ENCODE results near the gene CD37.
"Not testable (repeated sequence)": the region's sequence is repeated elsewhere in the genome, so short reads cannot be mapped to it uniquely, and the experiment has no call there.

The CD37 gene, protein sequence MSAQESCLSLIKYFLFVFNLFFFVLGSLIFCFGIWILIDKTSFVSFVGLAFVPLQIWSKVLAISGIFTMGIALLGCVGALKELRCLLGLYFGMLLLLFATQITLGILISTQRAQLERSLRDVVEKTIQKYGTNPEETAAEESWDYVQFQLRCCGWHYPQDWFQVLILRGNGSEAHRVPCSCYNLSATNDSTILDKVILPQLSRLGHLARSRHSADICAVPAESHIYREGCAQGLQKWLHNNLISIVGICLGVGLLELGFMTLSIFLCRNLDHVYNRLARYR

DNA sequence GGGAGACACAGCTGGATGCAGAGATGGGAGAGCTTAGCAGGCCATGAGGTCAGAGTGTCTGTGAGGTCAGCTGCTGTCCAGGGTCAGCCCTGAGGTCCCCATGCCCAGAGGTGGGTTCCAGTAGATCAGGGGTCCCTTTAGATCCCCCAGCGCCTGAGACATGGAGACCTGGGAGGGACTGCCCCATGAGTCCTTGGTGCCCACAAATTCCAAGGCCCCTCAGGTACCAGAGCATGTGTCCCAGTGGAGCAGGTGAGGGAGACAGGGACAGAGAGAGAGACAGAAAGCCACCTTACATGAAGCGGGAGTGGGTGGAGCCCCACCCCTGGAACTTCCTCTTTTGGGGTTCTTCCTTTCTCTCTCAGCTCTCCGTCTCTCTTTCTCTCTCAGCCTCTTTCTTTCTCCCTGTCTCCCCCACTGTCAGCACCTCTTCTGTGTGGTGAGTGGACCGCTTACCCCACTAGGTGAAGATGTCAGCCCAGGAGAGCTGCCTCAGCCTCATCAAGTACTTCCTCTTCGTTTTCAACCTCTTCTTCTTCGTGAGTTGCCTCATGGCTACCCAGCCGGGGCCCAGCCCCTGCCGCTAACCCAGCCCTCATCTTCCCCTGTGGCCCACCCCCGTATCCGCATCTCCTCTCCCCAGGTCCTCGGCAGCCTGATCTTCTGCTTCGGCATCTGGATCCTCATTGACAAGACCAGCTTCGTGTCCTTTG, at the start of gene CD37:
TSS of gene CD37 (plus strand) at position 336 of the 713 bp plus-strand sequence. CDS start at position 471, 135 bp downstream.
- in situ Hi-C loops (cut with HindIII; ENCODE audit: low sequenced_read_pairs) = no loop called here

DNA sequence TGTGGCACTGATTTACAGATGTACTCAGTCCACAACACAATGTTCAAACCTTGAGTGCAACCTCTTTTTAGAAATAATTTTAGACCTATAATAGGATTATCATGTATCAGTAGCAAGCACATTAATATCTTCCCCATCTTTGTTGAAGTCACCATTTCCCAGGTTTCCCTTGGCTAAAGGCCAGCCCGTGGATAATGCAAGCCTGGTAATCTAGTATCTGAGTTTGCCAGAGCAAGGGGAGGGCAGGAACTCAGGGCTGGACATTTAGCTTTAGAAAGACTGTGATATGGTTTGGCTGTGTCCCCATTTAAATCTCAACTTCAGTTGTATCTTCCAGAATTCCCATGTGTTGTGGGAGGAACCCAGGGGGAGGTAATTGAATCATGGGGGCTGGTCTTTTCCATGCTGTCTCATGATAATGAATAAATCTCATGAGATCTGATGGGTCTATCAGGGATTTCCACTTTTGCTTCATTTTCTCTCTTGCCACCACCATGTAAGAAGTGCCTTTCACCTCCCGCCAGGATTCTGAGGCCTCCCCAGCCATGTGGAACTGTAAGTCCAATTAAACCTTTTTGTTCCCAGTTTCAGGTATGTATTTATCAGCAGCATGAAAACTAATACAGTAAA, 48.0 kb upstream of the CD37 start:
- in situ Hi-C loops (cut with HindIII; ENCODE audit: low sequenced_read_pairs) = no loop called here

DNA sequence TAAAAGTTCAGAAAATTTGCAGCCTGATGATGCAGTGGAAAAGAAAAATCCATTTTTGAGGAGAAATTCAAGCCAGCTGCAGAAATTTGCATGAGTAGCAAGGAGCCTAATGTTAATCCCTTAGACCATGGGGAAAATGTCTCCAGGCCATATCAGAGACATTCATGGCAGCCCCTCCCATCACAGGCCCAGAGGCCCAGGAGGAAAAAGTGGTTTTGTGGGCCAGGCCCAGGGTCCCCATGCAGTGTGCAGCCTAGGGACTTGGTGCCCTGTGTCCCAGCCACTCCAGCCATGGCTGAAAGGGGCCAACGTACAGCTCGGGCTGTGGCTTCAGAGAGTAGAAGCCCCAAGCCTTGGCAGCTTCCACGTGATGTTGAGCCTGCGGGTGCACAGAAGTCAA, 47.0 kb upstream of the CD37 start:
- in situ Hi-C loops (cut with HindIII; ENCODE audit: low sequenced_read_pairs) = not testable (repeated sequence)

DNA sequence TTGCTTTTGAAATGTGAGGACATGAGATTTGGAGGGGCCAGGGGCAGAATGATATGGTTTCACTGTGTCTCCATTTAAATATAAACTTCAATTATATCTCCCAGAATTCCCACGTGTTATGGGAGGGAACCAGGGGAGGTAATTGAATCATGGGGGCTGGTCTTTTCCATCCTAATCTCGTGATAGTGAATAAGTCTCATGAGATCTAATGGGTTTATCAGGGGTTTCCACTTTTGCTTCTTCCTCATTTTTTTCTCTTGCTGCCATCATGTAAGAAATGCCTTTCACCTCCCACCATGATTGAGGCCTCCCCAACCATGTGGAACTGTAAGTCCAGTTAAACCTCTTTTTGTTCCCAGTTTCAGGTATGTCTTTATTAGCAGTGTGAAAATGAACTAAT, 45.9 kb upstream of the CD37 start:
- in situ Hi-C loops (cut with HindIII; ENCODE audit: low sequenced_read_pairs) = not testable (repeated sequence)

DNA sequence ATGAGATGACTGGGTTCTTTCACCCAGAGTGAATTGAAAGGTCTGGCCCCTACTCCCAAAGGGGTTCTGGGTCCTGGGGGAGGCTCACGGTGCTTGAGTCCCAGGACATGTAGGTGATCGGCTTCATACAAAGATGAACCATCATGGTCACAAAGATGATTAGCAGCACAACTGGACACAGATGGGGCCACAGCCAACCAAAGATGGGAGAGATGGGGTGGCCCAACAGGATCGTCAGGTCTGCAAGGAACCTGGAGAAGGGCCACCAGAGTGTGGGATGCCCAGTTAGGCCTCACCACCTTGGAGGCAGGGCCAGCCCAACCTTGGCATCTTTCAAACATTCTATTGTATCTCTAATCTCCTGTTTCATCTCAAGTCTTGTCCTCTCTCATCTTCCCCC, 44.7 kb upstream of the CD37 start:
- in situ Hi-C loops (cut with HindIII; ENCODE audit: low sequenced_read_pairs) = no loop called here

DNA sequence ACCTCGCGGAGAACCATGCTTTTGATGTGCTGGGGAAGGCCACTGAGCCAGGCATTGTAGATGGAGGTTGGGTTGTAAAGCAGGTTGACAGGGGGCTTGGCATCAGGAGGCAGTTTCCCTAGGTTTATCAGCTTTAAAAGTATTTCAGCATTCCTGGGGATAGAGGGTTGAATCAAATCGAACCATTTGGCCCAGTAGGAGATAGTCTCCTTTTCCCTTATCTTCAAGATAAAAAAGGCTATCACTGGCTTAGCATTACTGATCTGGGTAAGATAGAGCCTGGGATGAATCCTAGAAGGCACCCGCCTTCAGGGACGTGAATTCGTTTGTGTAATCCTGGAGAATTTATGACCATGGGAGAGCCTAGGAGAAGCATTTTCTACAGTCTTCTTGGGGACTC, 40.8 kb upstream of the CD37 start:
- in situ Hi-C loops (cut with HindIII; ENCODE audit: low sequenced_read_pairs) = no loop called here

DNA sequence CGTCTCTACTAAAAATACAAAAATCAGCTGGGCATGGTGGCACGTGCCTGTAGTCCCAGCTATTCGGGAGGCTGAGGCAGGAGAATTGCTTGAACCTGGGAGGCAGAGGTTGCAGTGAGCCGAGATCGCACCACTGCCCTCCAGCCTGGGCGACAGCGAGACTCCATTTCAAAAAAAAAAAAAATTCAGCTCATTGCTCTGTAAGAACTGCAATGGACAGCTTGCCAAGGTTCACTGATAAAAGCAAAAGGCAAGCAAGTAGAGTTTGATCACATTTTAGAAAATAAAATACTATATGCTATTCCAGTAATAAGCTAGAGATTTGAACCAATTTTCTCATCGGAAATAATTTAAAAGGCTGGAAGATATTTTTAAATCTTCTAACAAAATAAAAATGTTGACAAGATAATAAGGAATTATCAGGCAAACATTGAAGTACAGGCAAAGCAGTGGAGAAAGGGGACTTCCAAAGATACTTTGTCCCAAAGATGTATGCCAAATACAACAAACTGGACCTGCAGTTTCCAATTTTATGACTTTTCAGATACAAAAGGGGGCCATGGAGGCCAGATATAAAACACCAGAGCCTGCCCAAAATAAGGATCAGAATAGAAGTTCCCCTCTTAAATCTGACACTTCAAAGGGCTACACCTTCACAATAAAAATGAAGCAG, 39.9 kb upstream of the CD37 start:
- in situ Hi-C loops (cut with HindIII; ENCODE audit: low sequenced_read_pairs) = no loop called here

DNA sequence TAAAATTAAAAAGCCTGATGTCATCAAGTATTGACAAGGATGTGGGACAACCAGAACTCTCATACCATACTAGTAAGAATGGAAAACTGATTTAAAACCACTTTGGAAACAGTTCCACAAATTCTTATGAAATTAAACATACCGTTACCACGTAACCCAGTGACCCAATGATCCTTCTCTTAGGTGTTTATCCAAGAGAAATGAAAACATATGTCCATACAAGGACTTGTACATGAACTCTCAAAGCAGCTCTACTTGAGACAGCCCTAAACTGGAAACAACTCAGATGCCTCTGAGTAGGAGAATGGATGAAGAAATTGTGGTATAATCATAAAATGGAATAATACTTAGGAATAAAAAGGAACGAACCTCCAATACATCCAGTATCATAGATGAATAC, 37.8 kb upstream of the CD37 start:
- in situ Hi-C loops (cut with HindIII; ENCODE audit: low sequenced_read_pairs) = no loop called here

DNA sequence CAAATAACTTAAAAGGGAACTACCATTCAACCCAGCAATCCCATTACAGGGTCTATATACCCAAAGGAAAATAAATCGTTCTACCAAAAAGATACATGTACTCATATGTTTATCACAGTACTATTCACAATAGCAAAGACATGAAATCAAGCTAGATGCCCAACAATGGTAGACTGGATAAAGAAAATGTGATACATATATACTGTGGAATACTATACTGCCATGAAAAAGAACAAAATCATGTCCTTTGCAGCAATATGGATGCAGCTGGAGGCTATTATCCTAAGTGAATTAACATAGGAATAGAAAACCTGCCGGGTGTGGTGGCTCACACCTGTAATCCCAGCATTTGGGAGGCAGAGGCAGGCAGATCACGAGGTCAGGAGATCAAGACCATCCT, 36.6 kb upstream of the CD37 start:
- in situ Hi-C loops (cut with HindIII; ENCODE audit: low sequenced_read_pairs) = not testable (repeated sequence)

DNA sequence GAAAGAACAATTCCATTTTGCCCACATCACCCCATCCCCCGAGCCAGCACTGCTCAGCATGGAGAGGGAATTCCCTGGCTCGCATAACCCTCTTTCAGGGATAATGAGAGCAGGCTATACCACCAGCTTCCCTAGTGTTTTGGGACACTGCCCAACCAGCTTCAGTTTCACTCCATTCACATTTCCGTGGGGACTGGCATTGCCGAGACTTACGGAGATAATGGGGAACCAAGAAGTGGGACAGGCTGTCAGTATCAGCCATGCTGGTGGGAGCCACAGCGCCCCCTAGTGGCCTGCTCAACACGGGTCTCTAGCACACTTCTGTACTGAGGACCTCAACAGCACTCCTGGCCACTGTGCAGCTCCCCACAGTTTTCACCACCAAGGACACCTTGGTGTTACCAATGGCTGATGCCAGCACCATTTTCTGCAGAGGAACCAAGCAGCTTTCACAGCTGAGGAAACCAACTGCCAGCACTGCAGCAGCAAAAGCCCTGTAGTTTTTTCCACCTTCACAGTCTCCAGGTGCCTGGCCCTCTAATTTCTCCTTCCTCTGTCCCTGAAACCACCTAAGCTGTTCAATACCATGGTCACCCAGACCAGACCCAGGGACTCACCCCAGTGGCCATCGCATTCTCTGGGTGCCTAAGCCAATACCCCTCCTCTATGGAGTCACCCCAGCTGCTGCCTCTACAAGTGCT, 33.9 kb upstream of the CD37 start:
- in situ Hi-C loops (cut with HindIII; ENCODE audit: low sequenced_read_pairs) = no loop called here

DNA sequence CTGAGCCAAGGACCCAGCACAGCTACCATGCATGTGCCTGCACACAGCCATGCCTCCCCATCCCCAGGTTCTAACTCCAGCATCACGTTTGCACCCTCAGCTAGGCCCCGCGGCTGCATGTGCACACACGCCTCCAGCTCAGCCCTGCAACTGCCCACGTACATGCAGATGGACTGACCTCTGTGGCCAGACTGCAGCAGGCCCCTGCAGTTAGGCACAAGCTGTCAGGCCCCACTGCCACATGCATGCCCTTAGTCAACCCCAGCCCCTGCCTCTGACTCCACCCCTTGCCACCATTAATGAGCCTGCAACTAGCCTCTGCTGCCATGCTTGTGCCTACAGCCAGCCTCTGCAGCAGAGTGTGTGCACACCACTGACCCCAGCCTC, 33.3 kb upstream of the CD37 start:
- in situ Hi-C loops (cut with HindIII; ENCODE audit: low sequenced_read_pairs) = no loop called here

DNA sequence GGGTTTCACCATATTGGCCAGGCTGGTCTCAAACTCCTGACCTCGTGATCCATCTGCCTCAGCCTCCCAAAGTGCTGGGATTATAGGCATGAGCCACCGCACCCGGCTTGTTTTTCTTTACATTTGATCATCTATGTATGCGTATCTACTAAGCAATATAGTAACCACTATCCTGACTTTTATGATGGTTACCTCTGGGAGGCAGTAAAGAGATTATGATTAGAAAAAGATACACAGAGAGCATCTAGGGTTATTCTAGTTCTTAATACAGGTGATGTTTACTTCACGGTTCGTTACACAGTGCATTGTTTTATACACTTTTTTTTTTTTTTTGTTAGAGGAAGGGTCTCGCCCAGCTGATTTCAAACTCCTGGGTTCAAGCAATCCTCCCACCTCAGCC, 28.5 kb upstream of the CD37 start:
- in situ Hi-C loops (cut with HindIII; ENCODE audit: low sequenced_read_pairs) = not testable (repeated sequence)

DNA sequence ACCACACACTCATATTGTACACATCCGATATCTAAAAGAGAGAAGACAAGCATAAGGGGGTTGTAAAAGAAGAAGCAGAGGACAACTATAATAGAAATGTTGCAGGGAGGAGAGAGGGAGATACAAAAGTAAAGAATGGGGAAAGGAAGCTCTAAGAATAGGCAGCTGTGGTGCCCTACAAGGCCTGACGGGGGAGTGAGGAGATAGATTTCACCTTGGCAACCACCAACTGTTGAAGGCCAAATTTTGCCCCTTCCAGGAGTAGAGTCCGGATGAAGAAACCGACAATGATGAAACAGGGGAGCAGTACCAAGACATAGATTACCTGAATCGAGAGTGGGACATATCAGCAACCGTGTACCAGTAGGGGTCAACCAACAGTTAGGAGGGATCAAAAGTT, 26.1 kb upstream of the CD37 start:
- in situ Hi-C loops (cut with HindIII; ENCODE audit: low sequenced_read_pairs) = no loop called here

DNA sequence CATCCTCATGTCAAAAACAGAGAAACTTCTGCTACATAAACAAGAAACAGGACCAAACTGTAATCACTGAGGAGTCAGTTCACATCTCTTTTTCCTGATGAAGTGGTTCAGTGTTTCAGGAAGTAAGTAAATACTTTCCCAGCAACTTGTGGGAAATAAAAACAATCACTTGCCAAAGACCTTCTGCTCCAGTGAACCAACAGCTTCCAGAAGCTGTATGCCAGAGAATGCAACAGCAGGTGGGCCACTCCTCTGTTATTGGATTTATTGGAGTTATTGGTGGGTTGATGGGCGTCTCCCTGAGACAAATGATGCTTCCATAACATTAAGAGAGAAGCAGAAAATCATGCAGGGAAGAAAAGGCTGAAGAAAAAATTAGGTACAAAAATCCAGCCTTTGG, 20.1 kb upstream of the CD37 start:
- in situ Hi-C loops (cut with HindIII; ENCODE audit: low sequenced_read_pairs) = no loop called here

DNA sequence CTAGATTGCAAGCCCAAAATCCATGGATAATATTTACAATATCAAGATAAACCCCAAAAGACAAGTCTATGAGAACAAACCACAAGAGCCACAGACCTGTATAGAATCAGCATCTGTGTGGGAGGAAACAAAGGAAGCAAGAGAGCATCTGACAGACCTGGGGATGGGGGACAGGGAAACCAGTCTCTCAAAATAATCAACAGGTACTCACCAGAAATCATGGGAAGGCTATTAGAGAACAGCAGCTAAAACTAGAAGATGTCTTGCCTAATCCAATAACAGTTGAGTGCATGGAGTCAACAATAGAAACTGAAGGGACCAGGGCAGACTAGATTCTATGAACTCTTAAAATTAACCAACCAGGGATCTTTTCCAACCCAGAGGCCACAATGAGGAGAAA, 18.9 kb upstream of the CD37 start:
- in situ Hi-C loops (cut with HindIII; ENCODE audit: low sequenced_read_pairs) = no loop called here

DNA sequence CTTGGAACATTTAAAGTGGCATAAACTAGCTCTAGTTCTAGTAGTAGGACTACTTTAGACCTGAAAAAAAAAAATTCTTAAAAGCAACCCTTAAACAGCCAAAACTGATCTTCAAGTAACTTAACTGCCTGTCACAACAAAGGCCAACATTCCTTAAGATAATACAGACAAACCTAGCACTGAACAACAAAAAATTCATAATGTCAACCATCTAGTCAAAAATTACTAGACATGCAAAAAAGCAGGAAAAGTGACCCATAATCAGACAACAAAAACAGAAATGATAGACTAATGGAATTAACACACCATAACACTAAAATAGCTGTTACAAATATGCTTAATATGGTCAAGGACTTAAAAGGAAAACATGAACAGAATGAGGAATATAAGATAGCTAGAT, 16.9 kb upstream of the CD37 start:
- in situ Hi-C loops (cut with HindIII; ENCODE audit: low sequenced_read_pairs) = no loop called here

DNA sequence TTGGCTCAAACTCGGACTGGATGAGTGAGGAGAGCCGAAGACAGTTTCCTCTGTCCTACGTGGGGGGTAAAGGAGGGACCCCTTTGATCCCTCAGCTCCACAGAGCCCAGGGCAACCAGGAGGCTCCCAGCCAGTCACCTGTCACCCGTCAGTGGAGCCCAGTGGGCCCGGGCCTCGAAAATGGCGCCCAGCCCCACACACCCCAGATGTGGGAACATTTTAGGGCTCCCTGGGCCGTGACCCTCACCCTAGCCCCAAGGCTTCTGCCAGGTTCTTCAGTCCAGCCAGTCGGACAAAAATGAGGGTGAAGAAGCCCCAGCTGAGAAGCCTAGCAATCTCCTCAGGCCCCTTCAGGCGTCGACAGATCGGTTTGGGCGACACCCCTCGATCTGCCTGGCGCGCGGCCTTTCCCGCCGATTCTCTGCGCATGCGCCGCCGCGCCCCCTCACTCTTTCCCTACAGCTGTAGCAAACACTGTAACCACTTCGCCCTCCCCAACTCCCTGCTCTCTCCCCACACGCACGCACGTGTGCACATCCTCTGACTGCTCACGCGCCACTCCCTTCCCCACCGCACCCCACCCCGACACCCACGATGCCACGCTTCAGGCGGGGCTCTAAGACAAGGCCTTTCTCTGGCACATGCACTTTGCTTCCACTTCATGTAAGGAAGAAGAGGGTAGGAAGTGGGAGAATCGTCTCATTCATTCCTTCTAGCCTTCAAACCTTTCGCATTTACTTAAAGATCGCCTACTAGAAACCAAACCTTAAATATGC, 10.2 kb upstream of the CD37 start, which contains the start of gene SLC6A16:
TSS of gene SLC6A16 (minus strand) at position 391 of the 776 bp plus-strand sequence. CDS start 13,844 bp downstream, outside the sequence.
- in situ Hi-C loops (cut with HindIII; ENCODE audit: low sequenced_read_pairs) = no loop called here

DNA sequence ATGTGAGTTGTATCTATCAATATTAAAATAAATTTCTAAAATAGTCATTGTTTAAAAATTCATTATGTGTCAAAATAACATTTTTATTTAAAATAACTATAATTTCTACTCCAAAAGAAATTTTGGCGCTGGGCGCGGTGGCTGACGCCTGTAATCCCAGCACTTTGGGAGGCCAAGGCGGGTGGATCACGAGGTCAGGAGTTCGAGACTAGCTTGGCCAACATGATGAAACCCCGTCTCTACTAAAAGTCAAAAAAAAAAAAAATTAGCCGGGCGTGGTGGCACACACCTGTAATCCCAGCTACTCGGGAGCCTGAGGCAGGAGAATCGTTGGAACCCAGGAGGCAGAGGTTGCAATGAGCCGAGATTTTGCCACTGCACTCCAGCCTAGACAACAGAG, 9.4 kb upstream of the CD37 start:
- in situ Hi-C loops (cut with HindIII; ENCODE audit: low sequenced_read_pairs) = not testable (repeated sequence)

DNA sequence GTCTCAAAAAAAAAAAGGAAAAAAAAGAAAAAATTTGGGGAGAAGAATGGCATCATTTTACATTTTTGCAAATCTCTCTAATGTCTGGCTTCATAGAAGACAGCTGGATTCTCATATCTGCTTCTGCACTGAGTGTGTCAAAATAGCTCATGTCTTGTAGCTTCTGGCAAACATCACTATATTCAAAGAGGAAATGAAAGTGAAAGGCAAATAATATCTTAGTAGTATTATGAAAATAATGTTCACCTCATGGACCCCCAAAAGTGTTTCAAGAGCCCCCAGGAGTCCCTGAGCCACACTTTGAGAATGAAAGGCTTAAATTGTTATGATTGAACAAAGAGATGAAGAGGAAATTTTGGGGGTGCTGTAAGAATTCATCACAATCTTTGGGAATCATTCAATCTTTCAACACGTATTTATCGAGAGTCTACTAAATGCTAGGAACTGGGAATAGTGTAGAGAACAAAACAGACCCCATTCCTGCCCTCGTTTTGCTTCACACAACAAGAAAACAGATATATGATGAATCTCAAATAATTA, 9.0 kb upstream of the CD37 start:
- in situ Hi-C loops (cut with HindIII; ENCODE audit: low sequenced_read_pairs) = no loop called here

Measured in DLD1 (cell line).